NCI-H146 treated with DMSO at 0.1 percent for 48 hours (cell line): ENCODE measurements around the gene CROCC2.

ENCODE experiments used
- DNase-seq: peaks from one replicate; lab custom pipeline; 2025; ENCODE audit not compliant: unreplicated experiment; lab: John Stamatoyannopoulos, UW

Gene CROCC2

GRCh38 chr2:240932724-240933047 lies 26.6 kb downstream of the CROCC2 start:
- no peak for DNase-seq

- no peak for DNase-seq
Measured at GRCh38 chr2:240933048-240933965, 27.2 kb downstream of the CROCC2 start.

DNA sequence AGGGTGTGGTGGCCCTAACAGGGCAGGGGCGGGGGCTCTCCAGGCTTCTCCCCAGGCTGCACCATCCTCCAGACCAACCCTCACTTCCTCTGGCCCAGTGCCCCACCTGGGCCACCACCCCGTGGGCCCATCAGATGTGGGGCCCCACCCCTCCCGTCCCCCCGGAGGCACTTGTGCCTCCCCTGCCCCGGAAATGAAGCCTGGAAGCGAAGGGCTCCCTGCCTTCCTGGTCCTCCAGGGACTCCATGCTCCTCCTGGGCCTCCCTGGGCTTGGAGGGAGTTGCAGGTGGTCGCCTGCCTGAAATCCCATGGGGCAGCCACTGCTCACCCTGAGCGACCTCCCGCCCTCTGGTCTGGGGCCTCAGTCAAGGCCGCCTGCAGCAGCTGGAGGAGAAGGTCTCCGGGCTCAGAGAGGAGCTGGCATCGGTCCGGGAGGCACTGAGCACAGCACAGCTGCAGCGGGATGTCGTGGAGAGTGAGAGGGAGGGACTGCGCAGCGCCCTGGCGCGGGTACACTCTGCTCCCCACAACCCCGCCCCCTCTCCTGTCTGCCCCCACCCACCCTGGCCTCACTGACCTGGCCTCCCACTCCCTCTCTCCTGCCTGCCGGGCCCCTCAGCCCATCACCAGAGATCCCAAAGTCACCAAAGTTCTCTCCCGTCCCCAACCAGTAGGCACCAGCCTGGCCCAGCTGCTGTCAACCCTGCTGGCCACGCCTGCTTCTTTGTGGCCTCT lies 28.0 kb downstream of the CROCC2 start:
- DNase-seq, result no peak

- no peak for DNase-seq
Measured at GRCh38 chr2:240934701-240935102, 28.6 kb downstream of the CROCC2 start.

GRCh38 chr2:240935103-240935876 lies 29.2 kb downstream of the CROCC2 start:
- DNase-seq, result no peak

DNA sequence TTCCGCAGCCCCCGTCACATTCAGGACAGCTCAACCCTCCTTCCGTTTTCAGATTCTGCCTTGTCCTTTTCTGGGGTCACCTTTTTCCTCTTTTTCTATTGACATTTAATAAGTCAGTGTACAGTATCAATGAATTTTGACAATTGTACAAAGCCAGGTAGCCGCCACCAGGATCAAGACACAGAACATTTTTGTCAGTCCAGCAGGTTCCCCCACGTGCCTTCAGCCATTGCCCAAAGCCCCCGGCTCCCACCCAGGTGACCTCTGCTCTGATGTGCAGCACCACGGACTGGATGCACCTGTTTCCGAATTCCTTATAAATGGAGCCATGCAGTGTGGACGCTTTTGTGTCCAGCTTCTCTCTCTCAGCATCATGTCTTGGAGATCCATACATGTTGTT lies 30.0 kb downstream of the CROCC2 start:
- DNase-seq, result no peak

DNA sequence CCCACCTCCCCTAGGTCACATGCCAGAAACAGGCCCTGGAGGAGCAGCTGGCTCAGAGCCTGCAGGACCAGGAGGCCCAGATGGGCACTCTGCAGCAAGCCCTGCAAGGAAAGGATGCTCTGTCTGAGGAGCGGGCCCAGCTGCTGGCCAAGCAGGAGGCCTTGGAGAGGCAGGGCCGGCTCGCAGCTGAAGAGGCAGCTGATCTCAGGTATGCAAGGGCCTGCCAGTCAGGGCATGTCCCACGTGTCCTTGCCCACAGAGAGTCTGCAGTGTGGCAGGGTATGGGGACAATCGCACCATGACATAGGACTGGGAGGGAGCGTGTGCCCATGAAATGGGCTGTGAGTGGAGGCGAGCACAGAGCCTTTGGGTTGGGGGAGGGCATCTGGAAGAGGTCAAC lies 39.9 kb downstream of the CROCC2 start:
- DNase-seq, result no peak

DNA sequence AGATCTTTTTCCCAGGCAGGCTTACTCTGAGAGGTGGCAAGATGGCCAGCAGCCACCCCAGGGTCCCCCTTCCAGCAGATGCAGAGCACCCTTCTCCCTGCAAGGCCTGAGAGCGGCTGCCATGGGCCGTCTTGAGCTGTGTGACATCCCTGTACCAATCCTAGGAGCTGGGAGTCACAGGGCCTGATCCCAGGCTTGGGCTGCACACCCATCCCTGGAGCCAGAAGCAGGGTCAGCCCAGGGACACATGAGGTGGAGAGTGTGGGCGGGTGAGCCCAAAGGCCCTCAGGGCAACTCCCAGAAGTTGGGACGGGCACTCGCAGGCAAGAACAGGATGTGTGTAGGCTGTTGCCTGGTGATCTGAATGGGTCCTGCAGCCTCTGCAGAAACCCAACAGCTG lies 40.5 kb downstream of the CROCC2 start:
- DNase-seq, result no peak

DNA sequence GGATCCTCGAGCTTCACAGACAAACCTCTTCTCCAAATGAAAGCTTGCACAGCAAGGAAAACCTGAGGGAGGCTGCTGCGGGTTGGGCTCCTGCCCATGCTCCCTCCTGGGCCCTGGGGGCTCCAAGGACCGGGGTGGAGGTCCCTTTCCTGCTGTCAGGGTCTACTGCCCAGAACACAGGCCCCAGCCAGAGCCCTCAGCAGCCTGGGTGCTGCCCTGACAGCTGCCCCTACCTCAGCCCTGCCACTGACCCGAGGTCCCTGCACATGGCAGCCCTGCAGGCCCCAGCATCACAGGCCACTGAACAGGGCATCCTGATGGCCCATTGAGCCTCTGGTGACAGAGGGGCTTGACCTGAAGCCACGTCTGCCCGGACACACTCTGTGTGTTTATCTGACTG lies 41.0 kb downstream of the CROCC2 start:
- DNase-seq, result no peak

DNA sequence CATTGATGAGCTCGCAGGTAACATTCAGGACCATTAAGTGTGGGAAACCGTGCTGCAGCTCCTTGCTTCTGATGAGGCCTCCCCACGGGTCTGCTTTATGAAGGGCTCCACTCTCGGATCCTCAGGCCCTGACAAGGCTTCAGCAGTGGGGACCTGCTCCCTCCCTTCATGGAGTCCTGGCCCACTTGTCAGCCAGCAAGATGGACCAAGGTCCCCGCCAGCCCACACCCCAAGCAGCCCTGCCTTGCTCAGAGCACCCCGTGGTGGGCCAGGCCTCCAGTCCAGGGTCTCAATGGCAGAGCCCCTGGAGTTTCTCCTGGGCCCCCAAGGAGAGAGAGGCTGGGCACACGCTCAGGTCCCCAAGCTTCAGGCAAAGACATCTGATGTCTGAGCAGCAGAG lies 41.5 kb downstream of the CROCC2 start:
- no peak for DNase-seq

GRCh38 chr2:240948086-240948485 lies 42.0 kb downstream of the CROCC2 start:
- DNase-seq, result no peak

- no peak for DNase-seq
Measured at GRCh38 chr2:240948905-240949790, 43.0 kb downstream of the CROCC2 start.

DNA sequence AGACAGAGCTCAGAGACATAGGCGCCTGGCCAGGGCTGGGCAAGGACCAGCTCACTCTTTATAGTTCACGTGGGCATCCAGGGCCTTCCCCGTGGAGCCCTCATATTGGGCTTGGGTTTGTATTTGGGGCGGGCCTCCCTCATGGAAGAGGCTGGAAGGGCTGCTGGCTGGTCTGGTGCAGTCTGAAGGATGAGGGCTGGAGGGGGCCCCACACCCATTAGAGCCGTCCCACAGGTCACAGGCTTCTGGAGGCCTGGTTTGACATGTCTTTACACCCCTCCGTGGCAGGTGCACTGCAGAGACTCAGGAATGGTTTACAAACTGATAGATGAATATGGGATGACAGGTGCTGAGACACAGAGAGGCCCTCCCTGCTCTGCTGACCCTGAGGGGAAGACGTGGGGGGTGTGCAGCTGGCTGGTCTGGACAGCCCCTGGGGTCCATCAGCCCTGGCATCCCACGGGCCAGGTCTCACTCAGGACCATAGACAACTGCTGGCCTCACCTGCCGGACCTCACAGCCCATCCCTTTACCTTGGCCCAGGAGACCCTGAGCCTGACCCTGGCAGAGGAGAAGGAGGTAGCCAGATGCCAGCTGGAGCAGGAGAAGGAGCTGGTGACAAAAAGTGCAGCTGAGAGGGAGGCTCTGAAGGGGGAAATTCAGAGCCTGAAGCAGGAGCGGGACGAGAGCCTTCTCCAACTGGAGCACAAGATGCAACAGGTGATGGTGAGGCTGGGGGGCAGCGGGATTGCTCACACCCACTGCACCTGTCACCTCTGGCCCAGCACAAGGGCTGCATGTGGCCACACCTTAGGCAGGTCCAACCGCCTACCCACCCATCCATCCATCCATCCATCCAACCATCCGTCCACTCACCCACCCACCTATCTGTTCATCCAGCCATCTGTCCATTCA lies 43.9 kb downstream of the CROCC2 start:
- no peak for DNase-seq

DNA sequence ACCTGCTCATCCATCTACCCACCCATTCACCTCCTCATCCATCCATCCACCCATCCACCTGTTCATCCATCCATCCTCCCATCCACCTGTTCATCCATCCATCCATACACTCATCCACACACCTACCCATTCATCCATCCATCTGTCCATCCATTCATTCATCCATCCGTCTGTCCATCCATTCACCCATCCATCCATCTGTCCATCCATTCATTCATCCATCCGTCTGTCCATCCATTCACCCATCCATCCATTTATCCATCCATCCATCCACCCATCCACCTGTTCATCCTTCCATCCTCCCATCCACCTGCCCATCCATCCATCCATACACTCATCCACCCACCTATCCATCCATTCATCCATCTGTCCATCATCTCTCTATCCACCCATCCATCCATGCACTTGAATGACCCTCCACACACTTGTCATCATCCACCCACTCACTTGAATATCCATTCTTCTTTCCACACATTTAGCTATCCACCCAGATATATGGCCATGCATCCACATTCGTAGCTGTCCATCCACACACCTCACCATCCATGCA lies 45.0 kb downstream of the CROCC2 start:
- DNase-seq, result no peak

GRCh38 chr2:240952496-240953246 lies 46.5 kb downstream of the CROCC2 start:
- no peak for DNase-seq

- DNase-seq, result no peak
Measured at GRCh38 chr2:240953426-240954410, 47.6 kb downstream of the CROCC2 start.
